Stimulated activated CD8-positive, alpha-beta memory T cell treated with anti-CD3 and anti-CD28 coated beads, Interleukin-12 subunit alpha, Interleukin-12 subunit beta, amount 100 ng/mL, for 1 hour (primary cell): ENCODE results near the gene CDH13.

Source experiments
- DNase-seq: peaks from one replicate; pipeline ENCODE4 v3.0.0-alpha.2; 2020; ENCODE audit warnings: low read depth

CDH13 gene

DNA sequence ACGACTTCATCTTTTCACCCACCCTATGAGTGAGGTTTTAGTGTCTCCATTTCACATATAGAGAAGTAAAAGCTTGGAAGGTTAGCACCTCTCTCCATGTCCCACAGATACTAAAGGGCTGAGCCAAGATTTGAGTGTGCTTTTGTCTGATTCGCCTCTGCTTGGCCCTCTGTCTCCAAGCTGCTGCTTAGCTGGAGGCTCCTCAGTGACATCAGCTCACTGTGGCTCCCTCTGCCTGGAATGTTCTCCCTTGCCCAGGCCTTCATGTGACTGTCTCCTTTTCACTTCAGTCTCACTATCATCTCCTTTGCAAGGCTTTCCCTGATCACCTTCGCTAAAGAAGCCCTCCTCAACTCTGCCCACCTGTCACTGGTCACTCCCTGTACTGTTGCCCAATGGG lies 1096.5 kb downstream of the CDH13 start:
- no peak for DNase-seq

DNA sequence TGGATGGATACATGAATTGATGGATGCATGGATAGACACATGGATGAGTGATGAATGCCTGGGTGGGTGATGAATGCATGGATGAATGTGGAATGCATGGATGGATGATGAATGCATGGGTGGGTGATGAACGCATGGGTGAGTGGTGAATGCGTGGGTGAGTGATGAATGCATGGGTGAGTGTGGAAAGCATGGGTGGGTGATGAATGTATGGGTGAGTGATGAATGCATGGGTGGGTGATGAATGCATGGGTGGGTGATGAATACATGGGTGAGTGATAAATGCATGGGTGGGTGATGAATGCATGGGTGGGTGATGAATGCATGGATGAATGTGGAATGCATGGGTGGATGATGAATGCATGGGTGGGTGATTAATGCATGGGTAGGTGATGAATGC lies 1097.1 kb downstream of the CDH13 start:
- DNase-seq, result no peak

DNA sequence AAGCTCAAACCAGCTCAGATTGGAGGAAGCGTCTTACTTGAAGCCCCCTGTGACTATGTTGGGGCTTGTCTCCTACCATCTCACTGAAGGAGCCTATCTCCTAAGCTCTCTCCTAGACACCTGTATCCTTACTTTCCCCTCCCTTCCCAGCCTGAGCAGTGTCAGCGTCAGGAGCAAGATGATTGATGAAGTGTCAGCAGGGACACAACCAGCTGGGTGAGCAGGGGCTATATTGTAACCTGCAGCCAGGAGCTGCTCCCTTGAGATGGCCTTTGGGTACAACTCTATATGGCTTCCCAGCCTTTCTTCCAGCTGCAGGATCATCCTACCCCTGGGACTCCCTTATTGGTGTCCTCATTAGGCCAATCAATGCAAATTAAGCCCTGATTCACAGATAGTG lies 1097.8 kb downstream of the CDH13 start:
- DNase-seq, result no peak

DNA sequence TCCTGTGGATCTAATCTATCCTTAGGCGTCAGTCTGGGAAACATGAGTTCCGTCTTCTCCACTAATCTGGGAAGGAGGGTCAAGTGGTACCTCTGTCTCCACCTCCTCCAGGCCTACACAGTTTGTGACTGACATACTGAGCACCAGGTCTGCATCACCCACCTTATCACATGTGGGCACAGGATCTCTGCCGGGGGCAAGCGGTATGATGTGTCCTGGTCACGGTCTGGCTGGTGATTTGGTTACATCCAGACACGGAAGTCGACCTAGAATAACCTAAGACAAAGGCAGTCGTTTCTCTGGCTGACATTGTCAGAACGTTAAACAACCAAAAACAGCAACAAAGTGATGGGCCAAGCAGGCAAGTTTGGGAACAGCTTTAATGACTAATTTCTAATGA lies 1098.5 kb downstream of the CDH13 start:
- no peak for DNase-seq

DNA sequence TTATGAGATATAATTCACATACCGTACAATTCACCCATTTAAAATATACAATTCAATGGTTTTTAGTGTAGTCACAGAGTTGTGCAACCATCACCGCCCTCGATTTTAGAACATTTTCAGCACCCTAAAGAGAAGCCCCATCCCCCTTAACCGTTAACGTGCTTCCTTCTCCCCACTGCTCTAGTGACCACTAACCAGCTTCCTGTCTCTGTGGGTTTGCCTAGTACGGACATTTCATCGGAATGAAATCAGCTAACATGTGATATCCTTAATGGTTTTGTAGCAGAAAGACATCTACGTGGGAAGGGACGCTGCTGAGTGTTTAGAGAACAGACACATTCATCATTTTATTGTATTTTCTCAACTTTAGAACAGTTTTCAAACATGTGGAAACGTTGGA lies 1100.2 kb downstream of the CDH13 start:
- no peak for DNase-seq

DNA sequence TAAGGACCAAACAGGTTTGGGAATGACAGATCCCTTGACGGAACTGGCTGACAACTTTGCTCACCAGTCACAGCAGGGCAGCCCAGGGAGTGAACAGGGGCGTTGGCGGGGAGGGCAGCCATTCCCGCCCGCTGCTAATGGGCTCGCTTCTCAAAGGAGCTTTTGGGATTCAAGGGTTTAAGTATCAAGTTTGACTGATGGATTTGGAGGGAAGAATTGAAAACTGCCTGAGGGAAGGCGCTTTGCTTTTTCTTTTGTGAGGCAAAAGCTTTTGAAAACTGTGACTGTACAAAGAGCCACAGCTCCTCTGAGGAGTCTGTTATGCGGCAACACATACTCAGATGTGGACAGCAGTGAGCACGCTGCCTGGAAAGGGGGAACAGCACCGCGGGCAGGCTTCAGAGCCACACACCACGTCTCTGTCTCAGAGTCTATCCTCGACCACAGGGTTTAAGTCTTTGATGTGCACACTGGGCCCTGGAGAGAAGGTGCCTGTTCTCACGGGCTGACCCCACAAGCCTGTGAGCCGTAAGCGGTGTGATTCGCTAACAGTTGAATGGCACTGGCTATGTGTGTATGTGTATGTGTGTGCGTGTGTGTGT lies 1101.1 kb downstream of the CDH13 start:
- no peak for DNase-seq

DNA sequence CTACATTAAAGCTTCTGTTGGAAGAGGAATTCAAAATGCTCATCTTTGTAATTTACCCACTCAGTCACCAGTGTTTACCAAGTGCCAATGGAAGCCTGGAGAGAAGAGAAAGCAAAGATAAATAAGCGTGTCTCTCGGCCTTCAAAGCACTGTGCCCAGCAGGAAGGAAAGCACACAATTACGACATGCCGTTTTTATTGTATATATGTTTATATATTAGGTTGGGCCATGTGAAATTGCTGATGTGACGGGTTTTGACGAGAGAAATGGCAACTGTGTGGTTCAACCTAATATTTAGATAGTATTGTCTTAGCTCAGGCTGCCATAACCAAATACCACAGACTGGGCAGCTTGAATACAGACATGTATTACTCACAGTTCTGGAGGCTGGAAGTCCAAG lies 1101.7 kb downstream of the CDH13 start:
- no peak for DNase-seq

DNA sequence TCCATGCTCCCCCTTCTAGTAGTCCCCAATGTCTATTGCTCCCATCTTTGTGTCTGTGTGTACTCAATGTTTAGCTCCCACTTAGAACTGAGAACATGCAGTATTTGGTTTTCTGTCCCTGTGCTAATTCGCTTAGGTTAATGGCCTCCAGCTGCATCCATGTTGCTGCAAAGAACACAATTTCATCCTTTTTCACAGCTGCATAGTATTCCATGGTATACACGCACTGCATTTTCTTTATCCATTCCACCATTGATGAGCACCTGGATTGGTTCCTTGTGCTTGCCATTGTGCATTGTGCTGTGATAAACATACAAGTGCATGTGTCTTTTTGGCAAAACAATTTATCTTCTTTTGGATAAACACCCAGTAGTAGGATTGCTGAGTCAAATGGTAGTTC lies 1104.0 kb downstream of the CDH13 start:
- no peak for DNase-seq

DNA sequence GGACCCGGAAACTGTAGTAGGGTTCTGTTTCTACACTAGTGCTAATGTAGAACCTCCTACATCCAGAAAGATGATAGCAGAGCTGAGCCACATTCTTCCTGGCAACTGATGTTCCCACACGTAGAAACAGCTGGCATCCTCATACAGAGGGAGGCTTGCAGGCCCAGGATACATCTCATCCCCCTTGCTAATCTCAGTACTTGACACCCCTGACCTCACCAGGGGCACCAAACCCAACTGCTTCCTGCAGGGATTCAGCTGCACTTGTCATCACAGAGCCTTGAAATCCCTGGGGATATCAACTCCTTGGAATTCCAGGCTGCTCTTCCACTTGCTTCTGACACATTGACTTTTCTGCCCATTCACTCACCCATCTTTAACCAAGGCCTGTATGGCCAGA lies 1105.8 kb downstream of the CDH13 start:
- DNase-seq, result no peak

DNA sequence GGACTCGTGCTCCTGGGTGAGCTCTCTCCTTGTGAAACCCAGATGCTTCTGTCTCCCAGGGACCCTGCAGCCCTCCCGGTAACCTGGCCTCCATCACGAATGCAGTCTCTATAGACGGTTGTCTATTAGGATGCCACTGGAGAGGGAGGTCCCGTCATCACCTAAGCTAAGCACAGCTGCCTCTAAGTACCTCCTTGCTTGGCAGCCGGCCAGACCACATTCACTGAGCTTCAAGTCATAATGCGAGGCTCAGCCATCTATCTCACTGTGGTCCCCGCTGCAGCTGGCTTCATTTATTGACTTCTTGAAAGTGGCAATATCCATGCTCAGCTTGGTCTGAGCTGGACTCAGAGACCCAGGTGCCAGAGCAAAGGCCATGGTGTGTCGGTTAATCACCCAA lies 1106.5 kb downstream of the CDH13 start:
- no peak for DNase-seq

DNA sequence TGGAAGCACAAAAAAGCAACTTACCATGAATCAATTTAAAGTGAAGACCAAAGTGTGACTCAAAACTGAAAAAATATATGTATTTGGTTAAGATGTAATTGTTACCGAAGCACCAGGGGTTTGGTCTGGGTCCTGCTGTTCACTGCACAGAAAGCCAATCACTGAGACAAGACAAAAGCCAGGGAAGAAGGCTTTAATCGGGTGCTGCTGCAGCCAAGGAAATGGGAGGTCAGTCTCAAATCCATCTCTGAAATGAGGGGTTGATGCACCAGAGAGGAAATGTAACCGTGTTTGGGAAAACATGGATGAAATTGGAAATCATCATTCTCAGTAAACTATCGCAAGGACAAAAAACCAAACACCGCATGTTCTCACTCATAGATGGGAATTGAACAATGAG lies 1107.4 kb downstream of the CDH13 start:
- DNase-seq, result no peak

DNA sequence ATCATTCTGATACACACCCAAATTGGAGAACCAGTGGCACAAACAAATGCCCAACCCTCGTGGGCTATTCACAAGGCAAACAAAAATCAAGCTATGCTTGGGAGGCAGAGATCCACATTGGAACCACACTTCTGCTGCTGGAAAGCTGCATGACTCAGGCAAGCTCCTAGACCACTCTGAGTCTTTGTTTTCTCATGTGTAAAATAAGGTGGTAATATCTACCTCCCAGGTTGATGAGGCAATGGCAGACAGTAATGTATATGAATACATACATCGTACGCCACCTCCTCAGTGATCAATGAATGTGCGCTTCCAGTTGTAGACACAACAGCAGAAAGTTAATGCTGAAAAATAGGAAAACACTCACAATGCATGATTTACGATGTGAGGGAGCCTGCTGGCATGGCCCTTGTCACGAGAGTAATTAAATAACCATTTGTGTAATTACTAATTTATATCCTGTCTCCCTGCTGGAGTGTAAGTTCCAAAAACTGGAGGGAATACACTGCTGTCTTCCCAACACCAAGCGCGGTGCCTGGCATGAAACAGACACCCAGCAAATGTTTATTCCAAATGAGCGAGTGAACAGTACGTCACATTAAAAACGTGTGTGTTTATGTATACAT lies 1111.1 kb downstream of the CDH13 start:
- DNase-seq, result no peak

DNA sequence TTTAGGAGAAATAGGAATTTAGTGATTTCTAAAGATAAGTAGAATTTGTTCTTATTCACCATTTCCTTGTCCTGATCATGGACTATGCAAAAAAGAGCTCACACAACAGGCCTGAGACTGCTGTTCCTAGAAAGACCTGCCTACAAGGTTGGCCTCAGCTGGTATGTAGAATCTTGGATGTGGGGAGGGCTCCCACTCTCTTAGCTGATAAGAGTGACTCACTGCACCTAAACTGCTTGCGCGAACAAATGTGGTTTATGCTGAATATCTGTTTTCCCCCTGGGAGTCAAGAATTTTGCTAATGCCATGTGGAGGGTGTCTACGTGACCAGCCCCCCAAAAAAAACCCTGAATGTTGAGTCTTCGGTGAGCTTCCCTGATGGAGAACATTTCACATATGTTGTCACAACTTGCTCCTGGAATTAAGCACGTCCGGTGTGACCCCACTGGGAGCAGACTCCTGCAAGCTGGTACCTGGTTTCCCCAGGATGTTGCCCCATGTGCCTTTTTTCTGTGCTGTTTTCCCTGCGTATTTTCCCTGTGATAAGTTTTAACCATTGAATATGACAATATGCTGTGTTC lies 1112.2 kb downstream of the CDH13 start:
- no peak for DNase-seq

DNA sequence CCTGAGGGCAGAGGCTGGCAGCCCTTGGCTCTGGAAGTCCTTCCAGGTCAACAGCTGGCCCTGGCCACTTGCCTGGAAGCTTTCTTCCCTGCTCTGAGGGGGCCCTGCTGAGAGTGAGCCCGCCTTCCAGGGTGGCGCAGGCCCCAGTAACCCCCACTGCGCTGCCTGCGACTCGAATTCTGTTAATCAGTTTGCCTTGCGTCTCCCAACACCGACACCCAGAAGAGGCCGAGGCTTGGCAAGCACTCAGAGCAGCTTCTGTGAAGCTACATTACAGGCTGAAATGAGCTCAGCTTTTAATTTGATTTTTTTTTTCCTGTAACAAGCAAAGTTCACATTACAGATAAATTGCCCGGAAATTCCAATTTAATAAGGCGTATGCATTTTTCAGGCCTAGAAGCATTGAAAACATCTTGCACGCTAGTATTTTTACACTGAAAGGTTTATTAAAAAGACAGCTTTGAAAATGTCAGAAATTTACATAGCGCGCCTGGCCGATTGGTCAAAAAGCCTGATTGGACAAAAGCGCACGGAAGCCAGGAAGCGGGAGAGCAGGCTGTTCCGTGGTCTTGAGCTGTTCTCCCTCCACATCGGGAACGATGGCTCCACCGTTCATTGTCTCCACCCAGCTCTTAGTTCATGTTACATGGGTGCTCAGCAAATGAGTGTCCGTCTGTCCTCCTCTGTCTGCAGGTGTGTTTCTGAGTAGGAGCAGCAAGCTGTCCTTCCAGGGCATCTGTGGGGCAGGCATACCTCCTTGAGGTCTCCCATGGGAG lies 1115.5 kb downstream of the CDH13 start:
- DNase-seq, result no peak

DNA sequence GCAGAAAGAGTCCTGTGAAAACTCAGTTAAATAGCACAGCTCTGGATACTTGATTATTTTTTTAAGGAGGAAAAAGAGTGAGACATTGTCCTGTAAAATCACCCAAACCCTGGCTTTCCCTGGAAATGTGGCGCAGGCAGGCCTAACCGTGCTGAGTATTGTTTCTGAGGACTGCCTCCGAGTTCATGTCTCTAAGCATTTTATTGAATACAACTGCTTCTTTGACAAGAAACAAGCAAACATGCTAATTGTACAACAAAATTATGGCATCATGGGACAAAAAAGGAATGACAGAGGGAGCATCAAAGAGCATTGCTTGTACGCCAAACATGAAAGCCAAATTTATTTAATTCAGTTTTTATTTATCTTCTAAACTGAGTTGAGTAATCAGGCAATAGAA lies 1116.5 kb downstream of the CDH13 start:
- DNase-seq, result no peak

DNA sequence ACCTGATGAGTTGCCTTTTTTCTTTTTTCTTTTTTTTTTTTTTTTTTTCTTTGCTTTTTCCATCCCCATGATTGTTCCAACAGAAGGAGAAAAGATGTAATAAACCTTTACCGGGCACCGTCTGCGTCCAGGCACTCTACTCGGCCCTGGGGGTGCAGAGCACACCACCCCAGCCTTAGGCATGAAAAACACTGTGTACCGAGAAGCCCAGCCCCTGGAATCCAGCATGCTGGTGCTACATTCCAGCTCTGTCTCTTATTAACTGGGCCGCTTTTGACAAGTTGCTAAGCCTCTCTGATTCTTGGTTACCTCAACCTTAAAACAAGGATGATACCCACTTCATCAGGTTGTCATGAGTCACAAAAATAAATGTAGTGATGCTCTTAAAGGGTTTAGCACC lies 1117.0 kb downstream of the CDH13 start:
- DNase-seq, result no peak

DNA sequence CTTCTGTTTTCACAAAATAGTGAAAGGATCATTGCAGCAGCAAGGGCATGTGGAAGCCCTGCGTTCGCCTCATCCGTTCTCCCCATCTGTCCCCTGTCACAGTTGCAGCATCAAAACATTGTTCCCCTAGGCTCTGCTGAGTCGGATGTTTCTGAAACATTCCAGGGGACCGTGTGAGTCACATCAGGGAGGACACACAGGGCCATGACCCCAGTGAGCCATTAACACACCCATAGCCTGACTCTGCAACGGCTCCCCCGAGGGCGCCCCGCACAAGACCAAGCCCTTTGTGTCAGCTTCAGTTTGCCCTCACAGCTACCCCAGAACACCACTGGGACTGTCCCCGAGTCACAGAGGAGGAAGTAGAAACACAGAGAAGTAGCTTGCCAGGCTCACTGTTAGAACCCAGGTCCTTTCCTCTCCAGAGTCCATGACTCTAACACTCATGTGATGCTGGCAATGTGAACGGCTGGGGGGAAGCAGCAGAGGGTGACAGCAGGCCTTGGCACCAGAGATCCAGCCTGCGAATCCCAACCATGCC lies 1117.7 kb downstream of the CDH13 start:
- no peak for DNase-seq

DNA sequence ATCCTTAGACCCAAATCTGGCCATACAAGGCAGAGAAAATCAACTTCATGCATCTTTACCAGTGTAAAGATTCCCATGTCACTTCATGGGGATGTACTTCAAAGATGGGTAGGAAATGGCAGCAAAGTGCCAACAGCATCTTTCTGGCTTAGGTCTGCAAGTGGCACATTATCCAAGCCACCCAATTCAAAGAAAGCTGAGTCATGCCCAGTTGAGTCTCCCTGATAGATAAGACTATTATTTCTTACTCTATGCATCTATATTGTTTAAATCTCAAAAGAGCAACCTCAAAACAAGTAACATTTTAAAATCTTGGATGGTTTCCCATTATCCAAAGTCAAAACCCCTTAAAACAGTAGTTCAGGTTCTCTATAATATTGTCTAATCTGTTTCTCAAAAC lies 1119.8 kb downstream of the CDH13 start:
- DNase-seq, result no peak

DNA sequence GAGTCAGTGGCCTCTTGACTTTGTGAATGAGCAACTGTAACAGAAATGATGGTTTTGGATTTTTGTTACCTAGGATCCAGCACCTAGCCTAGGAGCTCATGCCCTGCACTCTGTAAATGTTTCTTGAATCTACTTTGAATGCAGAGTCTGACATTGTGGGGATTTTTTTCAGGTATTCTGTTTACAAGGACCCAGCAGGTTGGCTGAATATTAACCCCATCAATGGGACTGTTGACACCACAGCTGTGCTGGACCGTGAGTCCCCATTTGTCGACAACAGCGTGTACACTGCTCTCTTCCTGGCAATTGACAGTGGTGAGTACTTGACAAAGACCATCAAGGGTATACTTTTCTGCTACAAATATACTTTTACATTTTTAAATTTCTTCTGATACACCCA lies 1121.2 kb downstream of the CDH13 start:
- DNase-seq, result no peak

DNA sequence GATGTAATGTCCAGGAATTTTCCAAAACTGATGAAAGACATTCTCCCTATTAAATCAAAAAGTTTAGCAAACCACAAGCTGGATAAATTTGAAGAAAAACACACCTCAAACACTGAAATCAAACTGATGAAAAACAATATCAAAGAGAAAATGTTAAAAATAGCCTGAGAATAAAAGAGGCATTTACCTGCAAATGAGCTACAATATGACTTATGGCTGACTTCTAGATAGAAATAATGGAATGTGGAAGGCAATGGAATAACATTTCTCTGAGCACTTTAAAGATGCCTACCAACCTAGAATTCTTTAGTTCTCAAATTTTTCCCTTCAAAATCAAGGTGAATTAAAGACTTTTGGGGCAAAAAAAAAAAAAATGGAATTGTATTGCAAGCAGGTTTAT lies 1128.6 kb downstream of the CDH13 start:
- DNase-seq, result no peak

DNA sequence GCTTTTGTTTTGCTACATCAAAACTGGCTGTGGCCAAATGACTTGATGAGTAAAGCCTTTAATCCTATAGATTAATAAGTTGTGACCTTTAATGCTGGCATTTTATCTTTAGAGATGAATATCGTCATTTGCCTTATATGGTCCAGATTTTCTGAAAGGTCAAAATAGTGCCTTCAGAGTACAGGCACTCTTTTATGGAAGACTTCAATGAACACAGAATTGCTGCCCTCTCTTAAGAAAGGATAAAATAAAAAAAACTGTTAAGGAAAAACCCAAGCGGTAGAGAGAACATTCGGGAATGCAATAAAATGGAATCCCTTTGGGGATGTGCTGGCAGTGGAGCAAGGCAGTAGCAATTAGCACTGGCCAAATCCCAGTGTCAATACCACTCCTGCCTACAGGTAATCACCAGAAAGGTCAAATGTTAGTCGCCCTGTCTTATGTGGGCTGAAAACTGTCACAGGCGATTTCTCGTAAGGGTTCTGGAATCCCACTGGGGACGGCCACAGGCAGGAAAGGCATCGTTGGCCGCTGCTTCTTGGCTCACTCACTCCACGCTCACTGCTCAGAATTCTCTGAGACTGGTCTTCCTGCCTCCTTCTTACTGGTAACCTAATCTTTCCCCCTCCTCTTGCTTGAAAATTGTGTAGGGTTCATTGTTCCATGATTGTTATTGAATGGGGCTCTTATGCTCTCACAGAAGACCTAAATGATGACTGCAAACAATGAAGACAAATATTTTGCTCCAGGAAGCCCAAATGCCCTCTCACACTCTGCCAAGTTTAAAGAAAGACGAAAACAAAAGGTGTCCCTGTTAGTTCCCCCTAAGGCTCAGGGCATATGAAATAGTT lies 1135.6 kb downstream of the CDH13 start:
- DNase-seq, result no peak

DNA sequence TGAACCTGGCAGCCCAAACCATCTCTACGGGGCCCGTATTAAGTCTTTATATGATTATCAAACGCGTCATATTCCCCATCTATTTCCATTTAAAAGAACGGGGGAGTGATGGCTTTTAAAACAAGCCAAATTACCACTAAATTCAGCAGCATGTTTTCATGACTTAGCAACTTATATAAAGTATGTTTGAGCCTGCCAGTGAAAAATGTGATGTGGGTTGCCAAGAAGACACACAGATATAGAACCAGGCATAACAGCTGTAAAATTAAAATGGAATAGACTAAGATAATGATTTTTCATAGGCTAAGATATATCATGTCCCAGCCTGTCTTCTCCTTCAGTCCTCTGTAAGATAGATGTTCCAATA lies 1136.2 kb downstream of the CDH13 start:
- no peak for DNase-seq
